ENCODE data around the gene ASGR1.
A peak's percentile ranks its signal among the peaks of the same experiment; 100 is the strongest.
"Not testable (repeated sequence)": the region's sequence is repeated elsewhere in the genome, so short reads cannot be mapped to it uniquely, and the experiment has no call there.

ASGR1 gene

DNA sequence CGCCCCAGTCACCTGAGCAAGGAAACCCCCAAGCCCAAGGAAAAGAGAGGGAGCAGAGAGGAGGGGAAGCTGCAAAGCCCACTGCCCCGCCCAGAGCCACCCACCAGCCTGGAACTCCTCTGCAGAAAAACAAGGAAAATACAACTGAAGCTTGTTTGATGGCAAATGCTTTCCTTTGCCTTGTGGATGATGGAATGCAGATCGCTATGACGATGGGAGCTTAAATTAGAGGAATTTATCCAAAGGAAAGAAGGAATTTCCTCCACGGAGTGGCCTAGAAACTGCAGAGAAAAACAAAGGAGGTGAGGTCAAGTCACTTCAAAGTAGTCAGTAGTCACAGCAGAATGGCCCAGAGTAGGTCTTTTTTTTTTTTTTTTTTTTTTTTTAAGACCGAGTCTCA lies 33.1 kb downstream of the ASGR1 start:
- DNase-seq = no peak

DNA sequence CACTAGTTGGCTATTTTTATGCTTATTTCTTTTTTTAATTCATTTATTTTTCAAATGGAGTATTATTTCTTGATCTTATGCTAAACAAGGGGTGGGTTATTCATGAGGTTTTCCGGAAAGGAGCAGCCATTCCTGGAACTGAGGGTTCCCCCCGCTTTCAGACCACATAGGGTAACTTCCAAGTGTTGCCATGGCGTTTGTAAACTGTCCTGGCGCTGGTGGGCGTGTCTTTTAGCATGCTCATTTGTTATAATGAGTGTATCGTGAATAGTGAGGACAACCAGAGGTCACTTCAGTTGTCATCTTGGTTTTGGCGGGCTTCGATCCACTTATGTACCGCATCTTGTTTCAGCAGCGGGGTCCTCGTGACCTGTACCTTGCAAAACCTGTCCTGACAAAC lies 35.0 kb downstream of the ASGR1 start:
- no peak for DNase-seq

DNA sequence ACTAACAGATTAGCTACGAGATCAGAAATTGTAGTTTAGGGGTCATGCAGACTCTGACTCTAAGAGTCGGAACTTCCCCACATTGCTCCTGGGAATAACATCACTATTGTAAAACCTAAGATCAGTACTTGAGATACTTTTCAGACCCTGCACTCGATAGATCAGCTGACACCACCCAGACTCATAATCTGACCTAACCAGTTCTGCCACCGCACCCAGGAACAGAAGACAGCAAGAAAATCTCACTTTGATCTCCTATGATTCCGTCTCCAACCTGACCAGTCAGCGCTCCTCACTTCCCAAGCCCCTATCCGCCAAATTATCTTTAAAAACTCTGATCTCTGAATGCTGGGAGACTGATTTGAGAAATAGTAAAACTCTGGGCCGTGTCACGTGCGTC lies 37.3 kb downstream of the ASGR1 start:
- no peak for DNase-seq

DNA sequence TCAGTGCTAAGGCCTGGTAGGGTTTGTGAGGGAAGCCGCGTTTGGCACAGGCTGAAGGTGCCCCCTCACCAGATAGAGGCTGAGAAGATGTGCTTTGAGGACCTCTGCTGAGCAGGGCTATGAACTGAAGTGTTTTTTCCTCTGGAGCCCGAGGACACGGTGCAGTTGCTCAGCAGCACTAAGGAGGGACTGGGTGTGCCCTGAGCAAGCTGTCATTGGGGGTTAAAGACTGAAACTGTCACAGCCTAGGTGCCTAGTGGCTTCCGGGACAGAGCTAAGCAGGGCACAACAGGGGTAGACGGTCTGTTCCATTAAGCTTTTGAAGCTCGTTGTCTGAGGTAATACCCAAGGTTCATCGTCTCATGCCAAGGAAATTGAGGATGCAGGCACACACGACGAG lies 39.8 kb downstream of the ASGR1 start:
- no peak for DNase-seq

DNA sequence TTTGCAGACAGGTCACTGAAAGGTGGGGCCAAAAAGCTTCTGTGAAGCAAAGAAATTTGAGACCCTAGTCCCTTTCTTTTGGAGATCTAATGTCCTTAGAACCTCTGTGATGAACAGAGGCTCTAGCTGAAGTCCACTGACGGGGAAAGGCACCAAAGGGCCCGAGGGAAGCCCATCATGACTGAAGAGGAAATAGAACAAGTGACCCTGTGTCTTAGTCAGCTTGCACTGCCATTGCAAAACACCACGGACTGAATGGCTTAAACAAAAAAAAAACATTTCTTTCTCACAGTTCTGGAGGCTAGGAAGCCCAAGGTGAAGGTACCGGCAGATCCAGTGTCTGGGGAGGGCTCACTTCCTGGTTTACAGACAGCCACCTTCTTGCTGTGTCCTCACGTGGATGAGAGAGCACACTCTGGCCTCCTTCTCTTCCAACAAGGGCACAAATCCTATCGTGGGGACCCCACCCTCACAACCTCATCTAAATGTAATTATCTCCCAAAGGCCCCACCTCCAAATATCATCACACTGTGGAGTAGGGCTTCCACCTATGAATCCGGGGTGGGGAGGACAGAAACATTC lies 40.3 kb downstream of the ASGR1 start:
- DNase-seq = no peak

DNA sequence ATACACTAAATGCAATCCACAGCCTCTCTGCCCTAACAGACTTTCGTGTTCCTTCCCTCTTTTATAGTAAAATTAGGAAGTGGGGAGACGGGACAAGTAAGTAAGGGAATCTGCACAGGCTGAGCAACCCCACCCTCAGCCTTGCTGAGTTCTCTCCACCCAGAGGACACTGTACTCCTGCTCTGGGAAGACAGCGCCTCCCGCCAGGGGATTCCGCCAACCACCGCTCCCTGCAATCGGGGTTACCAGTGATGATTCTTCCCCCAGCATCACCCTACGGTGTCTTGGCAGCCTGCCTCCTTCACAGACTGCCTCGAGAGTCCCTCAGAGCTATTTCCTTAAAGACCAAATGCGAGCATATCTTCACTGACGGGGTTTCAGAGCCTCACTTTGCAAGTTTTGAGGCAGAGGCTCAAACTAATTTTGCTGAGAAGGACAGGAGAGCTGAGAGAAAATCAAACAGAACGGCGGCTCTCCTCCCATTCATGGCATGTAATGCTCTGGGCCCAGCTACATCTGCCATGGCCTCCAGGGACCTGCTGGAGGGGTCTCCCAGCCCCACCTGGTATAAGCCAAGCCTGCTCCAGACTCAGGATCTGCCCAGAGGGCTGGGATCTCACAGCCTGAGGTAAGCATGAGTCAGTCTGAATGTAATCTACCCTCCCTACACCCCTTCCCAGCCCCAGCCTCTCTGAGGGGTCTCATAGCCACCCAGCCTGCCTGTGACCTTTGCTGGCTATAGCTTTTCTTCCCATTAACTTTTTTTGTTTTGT lies 41.8 kb downstream of the ASGR1 start:
- DNase-seq = no peak

- DNase-seq = peak; percentile 23 to 35
These were observed 42.8 kb downstream of the ASGR1 start for GRCh38 chr17:7136266-7136877.

- no peak for DNase-seq
These were observed 45.3 kb downstream of the ASGR1 start for GRCh38 chr17:7133916-7134315.

GRCh38 chr17:7133424-7133823 lies 45.7 kb downstream of the ASGR1 start:
- no peak for DNase-seq

DNA sequence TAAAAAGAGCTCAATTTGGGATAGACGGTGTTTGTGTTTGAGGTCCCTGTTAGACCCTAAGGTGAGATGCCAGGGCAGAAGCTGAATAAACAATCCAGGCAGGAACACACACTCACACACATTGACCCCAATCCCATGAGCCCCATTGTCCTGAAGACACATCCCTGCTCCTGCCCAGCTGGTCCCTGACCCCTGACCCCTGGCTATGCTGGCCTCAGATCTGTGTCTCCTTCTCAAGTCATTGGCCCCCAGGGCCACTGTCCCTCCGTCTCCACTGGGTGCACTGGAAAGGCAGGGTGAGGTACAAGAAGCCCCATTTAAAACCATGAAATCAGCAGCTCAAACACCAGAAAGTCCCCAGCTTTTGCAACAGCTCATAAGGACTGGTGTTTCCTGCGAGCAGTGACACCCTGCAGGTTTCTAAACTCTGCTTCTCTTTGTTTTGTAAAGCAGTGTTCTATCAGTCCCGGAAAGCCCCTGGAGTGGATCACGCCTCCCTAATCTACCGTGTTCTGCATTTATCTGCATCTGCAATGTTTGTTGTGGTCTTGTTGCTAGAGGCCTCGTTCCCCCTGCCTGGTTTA lies 46.6 kb downstream of the ASGR1 start:
- DNase-seq = no peak

DNA sequence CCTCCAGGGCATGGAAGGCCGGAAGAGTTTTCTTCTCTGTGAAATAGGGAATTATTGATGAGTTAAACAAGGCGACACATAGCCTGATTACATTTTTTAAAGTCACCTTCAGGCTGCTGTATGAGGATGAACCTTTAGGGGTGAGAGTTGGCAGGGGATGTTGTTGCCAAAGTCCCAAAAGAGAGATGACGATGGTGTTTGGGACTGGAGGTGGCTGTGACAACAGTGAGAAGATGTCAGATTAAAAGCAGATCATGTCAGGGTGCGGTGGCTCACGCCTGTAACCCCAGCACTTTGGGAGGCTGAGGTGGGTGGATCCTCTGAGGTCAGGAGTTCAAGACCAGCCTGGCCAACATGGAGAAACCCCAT lies 47.8 kb downstream of the ASGR1 start:
- DNase-seq = no peak

- DNase-seq = no peak
These were observed 48.3 kb downstream of the ASGR1 start for GRCh38 chr17:7130621-7131422.

- DNase-seq = no peak
These were observed 49.9 kb downstream of the ASGR1 start for GRCh38 chr17:7129311-7129710.

GRCh38 chr17:7128160-7128559 lies 51.0 kb downstream of the ASGR1 start:
- DNase-seq = no peak

DNA sequence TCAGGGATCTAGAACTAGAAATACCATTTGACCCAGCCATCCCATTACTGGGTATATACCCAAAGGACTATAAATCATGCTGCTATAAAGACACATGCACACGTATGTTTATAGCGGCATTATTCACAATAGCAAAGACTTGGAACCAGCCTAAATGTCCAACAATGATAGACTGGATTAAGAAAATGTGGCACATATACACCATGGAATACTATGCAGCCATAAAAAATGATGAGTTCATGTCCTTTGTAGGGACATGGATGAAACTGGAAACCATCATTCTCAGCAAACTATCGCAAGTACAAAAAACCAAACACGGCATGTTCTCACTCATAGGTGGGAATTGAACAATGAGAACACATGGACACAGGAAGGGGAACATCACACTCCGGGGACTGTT lies 51.7 kb downstream of the ASGR1 start:
- DNase-seq = not testable (repeated sequence)

- DNase-seq = not testable (repeated sequence)
These were observed 52.8 kb downstream of the ASGR1 start for GRCh38 chr17:7126386-7126785.

DNA sequence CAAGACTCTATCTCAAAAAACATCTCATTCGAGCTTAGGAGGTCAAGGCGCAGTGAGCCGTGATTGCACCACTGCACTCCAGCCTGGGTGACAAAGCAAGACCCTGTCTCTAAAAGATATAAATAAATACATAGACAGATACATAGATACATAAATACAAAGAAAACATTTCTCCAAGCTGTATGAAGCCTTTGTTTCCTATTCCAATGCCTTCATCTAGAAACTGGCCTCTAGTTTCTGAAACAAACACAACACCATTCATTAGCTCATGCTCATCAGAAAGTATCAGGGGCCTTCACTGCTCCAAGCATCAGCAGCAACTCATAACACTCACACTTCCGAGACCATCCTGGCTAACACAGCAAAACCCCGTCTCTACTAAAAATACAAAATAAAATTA lies 54.2 kb downstream of the ASGR1 start:
- no peak for DNase-seq

- no peak for DNase-seq
These were observed 55.3 kb downstream of the ASGR1 start for GRCh38 chr17:7123844-7124243.
